HG03354 (cell line): ENCODE measurements around the gene FCMR.
"Not testable (repeated sequence)": the region's sequence is repeated elsewhere in the genome, so short reads cannot be mapped to it uniquely, and the experiment has no call there.

Source experiments
- ATAC-seq: cut with Tn5 transposase; IDR thresholded peaks from one replicate; pipeline ENCODE4 v1.9.1; 2021; ENCODE audit warnings: mild to moderate bottlenecking; ENCODE audit not compliant: unreplicated experiment, poor library complexity, severe bottlenecking

Gene FCMR

DNA sequence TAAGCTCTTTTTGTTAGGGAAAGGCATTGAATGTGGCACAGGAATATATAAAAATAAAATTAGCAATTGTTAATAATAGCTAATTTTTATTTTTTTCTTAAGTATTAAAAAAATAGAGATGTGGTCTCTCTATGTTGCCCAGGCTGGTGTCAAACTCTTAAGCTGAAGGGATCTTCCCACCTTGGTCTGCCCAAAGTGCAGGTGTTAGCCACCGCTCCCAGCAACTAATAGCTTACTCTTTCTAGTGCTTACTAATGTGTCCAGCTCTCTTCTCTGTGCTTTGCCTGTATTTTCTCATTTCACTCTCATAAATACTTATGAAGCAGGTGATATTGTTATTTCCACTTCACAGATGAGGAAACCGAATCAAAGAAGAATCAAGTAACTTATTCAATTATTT is 37.9 kb downstream of the FCMR start:
- no peak for ATAC-seq

DNA sequence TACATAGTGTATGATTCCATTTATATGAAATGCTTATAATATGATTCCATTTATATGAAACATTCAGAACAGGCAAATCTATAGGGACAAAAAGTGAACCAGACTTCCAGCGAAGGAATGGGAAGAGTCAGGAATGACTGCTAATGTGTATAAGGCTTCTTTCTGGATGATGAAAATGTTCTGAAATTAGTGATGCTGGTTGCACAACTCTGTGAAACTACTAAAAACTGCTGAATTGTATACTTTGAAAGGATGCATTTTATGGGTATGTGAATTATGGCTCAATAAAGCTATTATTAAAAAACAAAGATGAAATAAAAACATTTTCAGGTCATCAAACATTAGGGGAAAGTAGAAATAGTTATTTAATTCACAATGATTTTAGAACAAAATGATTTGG is 38.6 kb downstream of the FCMR start:
- ATAC-seq: no peak

DNA sequence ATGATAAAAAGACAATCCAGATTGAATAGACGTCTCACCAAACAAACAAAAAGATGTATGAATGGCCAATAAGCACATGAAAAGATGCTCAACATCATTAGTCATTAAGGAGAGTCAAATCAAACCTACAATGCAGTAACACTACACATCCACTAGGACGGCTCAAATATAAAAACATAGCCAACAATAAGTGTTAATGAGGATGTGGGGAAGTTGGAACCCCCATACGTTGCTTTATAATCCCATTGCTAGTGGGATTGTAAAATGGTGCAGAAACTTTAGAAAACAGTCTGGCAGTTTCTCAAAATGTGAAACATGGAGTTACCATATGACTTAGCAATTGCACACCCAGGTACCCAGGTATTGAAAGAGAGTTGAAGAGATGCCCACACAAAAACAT is 39.2 kb downstream of the FCMR start:
- no peak for ATAC-seq

DNA sequence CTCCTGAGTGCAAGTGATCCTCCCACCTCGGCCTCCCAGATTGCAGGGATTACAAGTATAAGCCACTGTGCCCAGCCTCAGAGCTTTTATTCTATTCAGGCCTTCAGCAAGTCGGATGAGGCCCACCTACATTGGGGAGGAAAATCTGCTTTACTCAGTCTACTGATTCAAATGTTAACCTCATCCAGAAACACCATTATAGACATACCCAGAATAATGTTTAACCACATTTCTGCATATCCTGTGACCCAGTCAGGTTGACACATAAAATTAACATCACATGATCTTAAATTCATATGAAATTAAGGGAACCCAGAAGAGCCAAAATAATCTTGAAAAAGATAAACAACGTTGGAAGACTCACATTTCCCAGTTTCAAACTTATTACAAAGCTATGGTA is 41.4 kb downstream of the FCMR start:
- no peak for ATAC-seq

DNA sequence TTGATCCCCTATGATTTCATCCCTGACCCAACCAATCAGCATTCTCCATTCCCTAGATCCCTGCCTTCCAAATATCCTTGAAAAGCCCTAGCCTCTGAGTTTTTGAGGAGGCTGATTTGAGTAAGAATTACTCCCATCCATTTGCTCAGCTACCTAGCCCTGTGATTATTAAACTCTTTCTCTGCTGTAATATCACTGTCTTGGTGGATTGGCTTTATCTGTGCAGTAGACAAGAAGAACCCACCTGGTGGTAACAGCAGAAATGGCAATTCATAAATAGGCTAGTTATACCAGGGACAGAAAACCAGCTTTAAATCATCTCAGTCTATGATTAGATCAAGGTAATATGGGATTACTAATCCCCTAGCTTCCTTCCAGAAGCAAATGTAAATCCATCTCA is 43.3 kb downstream of the FCMR start:
- ATAC-seq: no peak

DNA sequence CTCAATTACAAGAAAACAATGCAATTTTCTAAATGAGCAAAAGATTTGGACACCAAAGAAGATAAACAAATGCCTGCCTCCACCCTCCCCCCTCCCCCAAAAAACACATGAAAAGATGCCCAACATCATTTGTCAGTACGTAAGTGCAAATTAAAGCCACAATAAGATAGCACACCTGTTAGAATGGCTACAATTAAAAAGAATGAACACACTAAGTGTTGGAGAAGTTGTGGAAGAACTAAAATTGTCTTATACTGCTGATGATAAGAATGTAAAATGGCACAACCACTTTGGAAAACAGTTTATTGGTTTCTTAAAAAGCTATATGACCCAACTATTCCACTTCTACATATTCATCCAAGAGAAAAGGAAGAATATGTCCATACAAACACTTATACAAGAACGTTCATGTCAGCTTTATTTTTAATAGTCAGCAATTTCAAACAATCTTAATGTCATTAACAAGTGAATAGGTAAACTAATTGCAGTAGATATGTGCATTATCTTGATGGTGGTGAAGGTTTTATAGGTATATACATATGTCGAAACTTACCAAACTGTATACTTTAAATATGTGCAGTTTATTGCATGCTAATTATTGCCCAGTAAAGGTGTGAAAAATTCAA is 45.9 kb downstream of the FCMR start:
- no peak for ATAC-seq

DNA sequence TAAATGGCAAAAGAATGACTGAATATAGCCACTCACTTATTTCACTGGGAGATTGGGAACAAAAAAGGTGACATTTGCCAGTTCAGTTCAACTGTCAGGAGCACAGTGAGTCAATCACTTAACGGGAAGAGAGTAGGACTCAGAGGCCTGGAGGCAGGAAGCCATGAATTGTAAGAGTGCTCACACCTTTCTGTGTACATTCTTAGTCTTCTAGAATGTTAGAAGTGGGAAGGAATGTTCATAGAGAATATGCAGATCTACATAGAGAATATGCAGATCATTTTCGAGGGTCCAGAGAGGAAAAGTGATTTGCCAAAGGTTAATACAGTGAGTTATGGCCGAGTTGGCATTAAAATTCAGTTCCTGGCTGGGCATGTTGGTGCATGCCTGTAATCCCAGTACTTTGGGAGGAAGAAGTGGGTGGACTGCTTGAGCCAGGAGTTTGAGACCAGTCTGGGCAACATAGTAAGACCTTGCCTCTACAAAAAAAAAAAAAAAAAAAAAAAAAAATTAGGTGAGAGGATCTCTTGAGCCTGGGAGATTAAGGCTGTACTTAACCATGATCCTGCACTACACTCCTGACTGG is 48.0 kb downstream of the FCMR start:
- ATAC-seq: no peak

DNA sequence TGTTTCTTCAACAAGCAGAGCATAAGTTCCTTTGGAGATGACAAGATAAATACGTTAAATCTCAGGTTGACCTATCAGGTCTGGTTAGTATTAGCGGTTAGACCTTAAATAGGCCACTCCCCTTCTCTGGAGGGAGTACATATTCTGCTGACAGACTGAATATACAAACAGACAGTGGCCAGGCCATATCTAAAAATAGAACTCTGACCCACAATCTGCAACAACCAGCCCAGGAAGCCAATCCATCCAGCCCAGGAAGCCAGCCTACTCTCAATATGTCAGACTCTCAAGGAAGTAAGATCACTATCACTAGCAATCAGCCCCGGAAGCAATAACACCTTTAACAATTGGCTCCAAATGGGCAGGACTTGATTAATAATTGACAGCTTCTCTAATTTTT is 49.6 kb downstream of the FCMR start:
- ATAC-seq: no peak

DNA sequence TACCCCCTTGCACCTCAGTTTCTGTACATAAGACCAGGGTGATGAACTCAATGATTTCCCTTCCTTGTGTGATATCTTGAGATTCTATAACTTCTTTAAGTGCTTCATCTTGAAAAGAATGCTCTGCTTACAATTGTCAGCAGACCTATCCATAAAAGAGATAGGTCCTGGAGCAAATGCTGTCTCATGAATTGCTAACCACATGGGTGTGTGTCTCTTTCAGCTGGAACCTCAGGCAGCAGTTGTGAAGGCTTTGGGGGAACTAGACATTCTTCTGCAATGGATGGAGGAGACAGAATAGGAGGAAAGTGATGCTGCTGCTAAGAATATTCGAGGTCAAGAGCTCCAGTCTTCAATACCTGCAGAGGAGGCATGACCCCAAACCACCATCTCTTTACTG is 53.5 kb downstream of the FCMR start:
- no peak for ATAC-seq

DNA sequence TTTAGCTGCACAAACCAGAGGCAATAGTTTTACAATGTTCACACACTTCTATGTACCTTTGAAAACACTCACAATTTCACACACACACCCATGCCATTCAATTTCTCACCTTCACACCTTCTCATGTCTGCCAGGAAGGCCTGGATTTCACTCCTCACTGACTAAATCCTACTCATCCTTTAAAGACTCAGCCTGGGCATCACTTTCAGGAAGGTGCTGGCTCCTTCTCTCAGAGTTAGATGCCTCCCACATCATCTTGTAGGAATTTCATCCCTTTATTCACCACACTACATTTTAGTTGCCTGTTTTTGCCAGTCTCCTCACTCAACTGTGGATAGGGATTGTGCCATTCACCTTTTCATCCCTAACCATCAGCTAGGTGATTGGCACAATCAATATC is 54.0 kb downstream of the FCMR start:
- no peak for ATAC-seq

DNA sequence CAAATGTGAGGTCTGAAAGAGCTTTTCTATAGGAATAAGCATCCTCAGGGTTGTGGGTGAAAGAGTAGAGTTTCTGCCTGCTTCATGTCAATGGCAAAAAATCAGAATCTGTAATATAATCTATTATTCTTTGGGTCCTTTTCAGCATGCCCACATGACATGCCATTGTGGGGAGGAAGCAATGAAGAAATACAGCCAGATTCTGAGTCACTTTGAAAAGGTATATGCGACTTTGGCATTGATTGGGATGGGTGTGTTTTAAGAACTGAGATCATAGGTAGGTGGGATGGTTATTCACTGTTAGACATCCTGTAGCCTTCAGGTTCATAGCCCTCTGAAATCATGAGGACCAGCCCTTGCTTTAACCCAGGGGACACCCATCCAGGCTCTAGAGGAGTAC is 54.5 kb downstream of the FCMR start:
- ATAC-seq: no peak

DNA sequence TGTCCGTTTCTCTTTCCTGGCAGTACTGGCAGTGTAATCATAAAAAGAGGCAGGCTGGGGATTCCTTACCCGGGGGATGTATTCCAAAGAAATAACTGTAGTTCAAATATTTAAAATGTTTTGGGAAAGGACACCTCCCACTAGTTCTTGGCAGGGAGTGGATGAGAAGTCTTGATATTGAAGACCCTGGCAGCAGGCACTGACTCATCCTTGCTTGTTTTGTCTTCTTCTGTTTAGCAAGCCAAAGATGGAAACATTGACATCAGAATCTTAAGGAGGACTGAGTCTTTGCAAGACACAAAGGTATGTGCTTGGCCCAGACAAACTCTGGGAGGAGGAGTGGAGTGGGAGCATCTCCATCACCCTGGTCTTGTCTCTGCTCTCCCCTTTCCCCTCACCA is 55.7 kb downstream of the FCMR start:
- no peak for ATAC-seq

DNA sequence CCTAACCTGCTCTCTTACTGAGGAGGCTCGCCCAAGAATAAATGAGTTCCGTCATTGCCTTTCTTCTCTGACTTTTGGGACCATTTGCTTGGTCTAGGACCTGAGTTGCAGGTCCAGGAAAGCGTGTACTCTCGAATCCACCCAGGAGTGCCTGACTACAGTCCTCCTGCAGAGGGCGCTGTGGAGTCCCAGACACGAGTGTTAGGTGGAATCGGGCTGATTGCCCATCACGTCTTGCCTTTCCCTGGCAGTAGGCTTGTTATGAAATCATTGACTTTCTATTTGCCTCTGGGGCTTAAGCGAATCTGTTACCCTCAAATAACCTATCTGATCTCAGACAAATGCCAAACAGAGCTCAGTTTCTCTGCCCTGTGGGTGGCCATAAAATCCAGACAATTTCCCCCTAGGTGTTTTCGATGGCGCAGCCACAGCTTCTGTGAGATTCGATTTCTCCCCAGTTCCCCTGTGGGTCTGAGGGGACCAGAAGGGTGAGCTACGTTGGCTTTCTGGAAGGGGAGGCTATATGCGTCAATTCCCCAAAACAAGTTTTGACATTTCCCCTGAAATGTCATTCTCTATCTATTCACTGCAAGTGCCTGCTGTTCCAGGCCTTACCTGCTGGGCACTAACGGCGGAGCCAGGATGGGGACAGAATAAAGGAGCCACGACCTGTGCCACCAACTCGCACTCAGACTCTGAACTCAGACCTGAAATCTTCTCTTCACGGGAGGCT is 56.6 kb downstream of the FCMR start, which contains the start of gene IL20:
Gene IL20 (plus strand): TSS at position 685 of the 733 bp plus-strand sequence. CDS start 230 bp downstream, outside the sequence.
- no peak for ATAC-seq

DNA sequence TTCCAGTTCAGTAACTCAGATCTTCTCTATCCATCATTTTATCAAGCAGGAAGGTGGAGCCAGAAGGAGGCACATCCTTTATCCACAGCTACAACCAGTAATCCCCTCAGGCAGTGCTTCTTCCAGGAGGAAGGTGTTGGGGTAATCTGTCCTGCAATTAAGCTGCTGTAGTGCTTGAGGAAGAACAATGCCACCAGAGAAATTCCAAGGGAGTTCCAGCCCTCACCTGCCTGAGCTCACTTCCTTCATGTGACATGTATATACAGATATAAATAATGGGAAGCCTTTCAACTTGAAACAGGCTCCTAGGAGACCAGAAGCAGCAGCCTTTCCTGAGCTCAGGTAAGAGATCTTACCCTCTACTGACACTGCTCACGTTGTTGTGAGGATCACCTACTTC is 58.5 kb downstream of the FCMR start:
- ATAC-seq: no peak

DNA sequence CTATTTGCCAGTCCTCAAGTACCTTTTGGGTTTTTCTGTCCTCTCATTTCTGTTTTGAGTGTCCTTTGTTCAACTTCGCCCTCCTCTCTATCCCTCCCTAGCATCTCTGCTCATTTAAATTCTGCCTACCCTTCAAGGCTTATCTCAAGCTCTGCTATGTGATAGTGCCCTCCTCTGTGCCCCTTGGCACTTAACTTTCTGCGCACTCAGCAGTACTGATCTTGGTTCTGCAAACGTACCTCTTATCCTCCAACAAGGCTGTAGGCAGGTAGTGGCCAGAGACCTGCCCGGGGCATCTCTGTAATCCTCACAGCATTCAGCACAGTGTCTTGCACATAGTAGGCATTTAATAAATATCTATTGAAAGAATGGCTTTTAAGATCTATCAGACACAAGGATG is 61.6 kb downstream of the FCMR start:
- no peak for ATAC-seq

DNA sequence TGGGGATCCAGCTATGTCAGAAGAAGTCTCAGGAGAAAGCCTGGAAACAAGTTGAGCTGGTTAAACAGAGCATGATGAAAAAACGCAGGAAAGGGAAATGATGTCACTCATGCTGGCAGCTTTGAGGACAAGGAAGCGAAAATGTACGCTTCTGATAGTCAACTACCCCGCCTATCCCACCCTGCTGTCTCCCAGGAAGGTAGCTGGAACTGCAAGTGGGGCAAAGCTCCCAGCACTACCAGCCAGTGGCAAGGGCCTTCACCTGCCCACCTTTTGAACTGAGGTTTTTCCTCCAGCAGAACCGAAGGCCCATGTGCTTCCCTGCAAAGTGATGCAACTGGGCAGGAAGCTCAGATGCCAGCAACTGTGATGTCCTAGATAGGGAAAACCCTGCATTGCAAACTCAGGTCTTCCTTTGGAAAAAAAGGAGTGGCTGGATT is 62.6 kb downstream of the FCMR start:
- no peak for ATAC-seq

DNA sequence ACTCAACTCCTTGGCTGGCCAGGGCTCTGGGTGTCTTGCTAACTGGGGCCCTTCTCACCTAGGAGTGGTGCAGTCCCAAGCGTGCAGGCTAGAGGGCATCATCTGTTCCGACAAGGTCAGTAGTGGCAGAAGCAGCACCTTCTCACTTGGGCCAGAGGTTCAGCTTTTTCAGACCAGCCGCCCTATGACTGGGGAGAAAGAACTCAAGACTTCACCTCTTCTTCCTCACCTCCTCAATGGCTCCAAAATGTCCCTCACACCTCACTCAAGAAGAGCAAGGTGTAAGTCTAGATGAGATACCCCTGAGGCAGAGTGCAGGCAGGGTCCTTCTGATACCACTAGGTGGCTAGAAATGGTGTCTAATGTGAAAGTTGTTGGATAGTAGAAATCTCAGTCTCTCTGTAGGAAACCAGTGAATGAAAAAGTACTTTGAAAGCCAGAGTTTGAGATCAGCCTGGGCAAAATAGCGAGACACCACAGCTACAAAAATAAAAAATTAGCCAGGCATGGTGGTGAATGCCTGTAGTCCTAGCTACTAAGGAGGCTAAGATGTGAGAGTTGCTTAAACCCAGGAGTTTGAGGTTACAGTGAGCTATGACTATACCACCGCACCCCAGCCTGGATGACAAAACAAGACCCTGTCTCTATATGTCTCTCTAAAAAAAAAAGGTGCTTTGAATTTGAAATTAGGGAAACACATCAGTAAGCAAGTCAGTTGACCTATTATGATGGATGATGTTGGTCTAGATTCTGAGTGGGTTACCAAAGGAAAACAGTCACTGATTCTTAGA is 64.9 kb downstream of the FCMR start:
- no peak for ATAC-seq

DNA sequence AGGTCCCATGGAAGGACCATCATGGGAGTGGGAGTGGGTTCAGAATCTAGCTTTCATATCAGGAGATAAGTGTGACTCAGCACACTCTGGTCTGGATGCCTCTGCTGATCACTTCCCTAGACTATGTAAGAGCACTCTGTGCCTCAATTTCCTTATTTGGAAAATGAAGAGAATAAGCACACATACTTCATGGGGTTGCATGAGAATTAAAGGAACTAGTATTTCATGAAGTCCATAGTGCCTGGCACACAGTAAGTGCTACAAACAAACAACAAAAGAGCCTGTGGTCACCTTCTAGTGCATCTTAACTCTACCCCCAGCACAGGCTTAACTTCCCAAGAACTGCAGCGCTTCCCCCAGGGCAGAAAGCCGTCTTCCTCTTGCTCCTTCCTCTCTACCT is 65.9 kb downstream of the FCMR start:
- no peak for ATAC-seq

DNA sequence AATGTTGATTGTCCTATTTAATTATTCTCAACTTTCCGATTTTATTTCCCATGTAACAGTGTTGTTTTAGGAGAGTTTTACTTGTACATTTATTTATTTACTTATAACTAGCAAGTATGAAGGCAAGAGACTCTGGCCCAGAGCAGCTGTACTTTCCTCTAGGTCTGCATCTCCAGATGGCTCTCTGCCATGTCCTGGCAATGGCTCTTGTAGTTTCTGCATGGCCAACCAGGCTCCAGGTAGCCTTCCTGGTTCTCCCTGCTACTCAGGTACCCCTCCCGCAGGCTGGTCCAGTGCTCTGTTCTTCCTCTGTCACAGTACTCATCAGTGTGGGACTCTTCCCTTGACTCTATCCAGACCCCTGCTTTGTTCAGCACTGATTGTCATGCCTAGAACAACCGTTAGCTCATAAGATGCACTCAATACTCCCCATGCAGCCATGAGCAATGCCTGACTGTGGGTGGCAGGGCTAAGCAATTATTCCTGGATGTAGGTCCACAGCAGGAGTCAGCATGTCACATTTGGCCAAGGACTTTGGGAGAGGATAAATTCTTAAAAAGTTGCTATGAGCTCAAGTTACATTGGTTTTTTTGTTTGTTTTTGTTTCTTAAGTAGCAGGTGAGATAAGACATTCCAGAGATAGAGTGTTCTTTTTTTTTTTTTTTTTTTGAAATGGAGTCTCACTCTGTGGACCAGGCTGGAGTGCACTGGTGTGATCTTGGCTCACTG is 67.2 kb downstream of the FCMR start:
- ATAC-seq: no peak

DNA sequence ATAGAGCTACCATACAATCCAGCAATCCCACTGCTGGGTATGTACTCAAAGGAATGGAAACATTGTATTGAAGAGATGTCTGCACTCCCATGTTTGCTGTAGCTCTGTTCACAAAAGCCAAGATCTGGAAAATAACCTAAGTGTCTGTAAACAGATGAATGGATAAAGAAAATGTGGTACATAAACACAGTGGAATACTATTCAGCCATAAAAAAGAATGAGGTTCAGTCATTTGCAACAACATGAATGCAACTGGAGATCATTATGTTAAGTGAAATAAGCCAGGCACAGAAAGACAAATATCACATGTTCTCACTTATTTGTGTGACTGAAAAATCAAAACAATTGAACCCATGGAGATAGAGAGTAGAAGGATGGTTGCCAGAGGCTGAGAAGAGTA is 68.0 kb downstream of the FCMR start:
- ATAC-seq: not testable (repeated sequence)
